HFFc6 (cell line): Measurements from ENCODE around the gene PHC2. TPM values are rescaled to one million over a fixed set of nuclear protein-coding genes. Genes with fewer than 3 reads are reported as not detected.

Experiments
- DNase-seq: peaks from one replicate; pipeline ENCODE4 v3.0.0-alpha.2; 2018
- H3K27ac Mint-ChIP-seq: 2 replicates; pipeline ENCODE4 v1.8.0; 2020; ENCODE audit warnings: mild to moderate bottlenecking, mixed read lengths
- H3K27me3 Mint-ChIP-seq: 2 replicates; pipeline ENCODE4 v1.8.0; 2021; ENCODE audit warnings: mild to moderate bottlenecking, moderate library complexity, mixed read lengths; ENCODE audit not compliant: insufficient read depth
- H3K36me3 Mint-ChIP-seq: 2 replicates; pipeline ENCODE4 v1.8.0; 2021; ENCODE audit warnings: low read depth, mixed read lengths
- H3K4me1 Mint-ChIP-seq: 2 replicates; pipeline ENCODE4 v1.8.0; 2020; ENCODE audit warnings: low read depth, mixed read lengths
- H3K4me3 Mint-ChIP-seq: 2 replicates; pipeline ENCODE4 v1.8.0; 2020; ENCODE audit warnings: mild to moderate bottlenecking, moderate library complexity, mixed read lengths
- H3K9me3 Mint-ChIP-seq: 2 replicates; pipeline ENCODE4 v1.8.0; 2020; ENCODE audit warnings: mild to moderate bottlenecking, mixed read lengths
- CTCF ChIP-seq: fragments of 200-600 bp; sonication (generic); IDR thresholded peaks from 2 replicates; pipeline ENCODE4 v1.5.0; 2021; ENCODE audit warnings: antibody characterized with exemption, mild to moderate bottlenecking
- total RNA-seq, 6 experiments: library from RNA; stranded (reverse); fragmentation: NEBNext Ultra II Directional; extraction: Animal tissue kit (Norgen Biotek cat#: 25700); gene quantifications; 2 replicates in 1 of 6; 3 replicates in 5 of 6; pipeline ENCODE4 v1.2.3, GENCODE V29; 2021

Gene PHC2
- total RNA-seq, 6 experiments from 2014 or later: 86.5 to 105 (median 99.6) TPM

- H3K4me1 Mint-ChIP-seq: peaks cover 47% of the 10 kb centered on the region
- no peak for TF ChIP-seq CTCF
- H3K27ac Mint-ChIP-seq: no peak overlapping the region
- H3K27me3 Mint-ChIP-seq: peaks cover 5% of the 10 kb centered on the region
- H3K36me3 Mint-ChIP-seq: peaks cover 8% of the 10 kb centered on the region; the same call in 1 of the 2 replicates
- no peak for DNase-seq
- no peaks in the 10 kb centered on the region for H3K9me3 Mint-ChIP-seq
- H3K4me3 Mint-ChIP-seq: no peak overlapping the region
Measured at GRCh38 chr1:33397994-33398393, 32.9 kb downstream of the PHC2 start.

- H3K27ac Mint-ChIP-seq: no peak overlapping the region
- peaks cover 56% of the 10 kb centered on the region for H3K4me1 Mint-ChIP-seq
- DNase-seq: no peak
- TF ChIP-seq CTCF: no peak
- H3K36me3 Mint-ChIP-seq: peaks cover 8% of the 10 kb centered on the region; the same call in 1 of the 2 replicates
- H3K27me3 Mint-ChIP-seq: peaks cover 5% of the 10 kb centered on the region
- no peaks in the 10 kb centered on the region for H3K9me3 Mint-ChIP-seq
- no peak overlapping the region for H3K4me3 Mint-ChIP-seq
Measured at GRCh38 chr1:33397125-33397506, 33.8 kb downstream of the PHC2 start.

- Mint-ChIP-seq H3K27ac (no peak overlapping the region), H3K9me3 (no peaks in the 10 kb centered on the region), H3K36me3 (peaks cover 8% of the 10 kb centered on the region; the same call in 1 of the 2 replicates), H3K4me1 (peaks cover 62% of the 10 kb centered on the region), H3K27me3 (peaks cover 5% of the 10 kb centered on the region), H3K4me3 (no peak overlapping the region)
- no peak for DNase-seq
- no peak for TF ChIP-seq CTCF
Measured at GRCh38 chr1:33396188-33397124, 34.4 kb downstream of the PHC2 start.

GRCh38 chr1:33394770-33395169 is 36.1 kb downstream of the PHC2 start:
- peaks cover 5% of the 10 kb centered on the region for H3K27me3 Mint-ChIP-seq
- H3K27ac Mint-ChIP-seq: peak overlapping the region; percentile 37; the same call in 1 of the 2 replicates
- TF ChIP-seq CTCF: no peak
- no peaks in the 10 kb centered on the region for H3K9me3 Mint-ChIP-seq
- no peak overlapping the region for H3K4me3 Mint-ChIP-seq
- H3K36me3 Mint-ChIP-seq: peaks cover 8% of the 10 kb centered on the region; the same call in 1 of the 2 replicates
- peaks cover 70% of the 10 kb centered on the region for H3K4me1 Mint-ChIP-seq
- DNase-seq: no peak

- no peak for TF ChIP-seq CTCF
- Mint-ChIP-seq H3K27ac (no peak overlapping the region), H3K4me3 (no peak overlapping the region), H3K9me3 (no peaks in the 10 kb centered on the region), H3K4me1 (peaks cover 70% of the 10 kb centered on the region), H3K27me3 (peaks cover 5% of the 10 kb centered on the region), H3K36me3 (peaks cover 8% of the 10 kb centered on the region; the same call in 1 of the 2 replicates)
- no peak for DNase-seq
Measured at GRCh38 chr1:33393991-33394390, 36.9 kb downstream of the PHC2 start.
